Vagina (tissue), 2 donors: Measurements from ENCODE around the gene RPL18A. TPM values are rescaled to one million over a fixed set of nuclear protein-coding genes. Genes with fewer than 3 reads are reported as not detected.

Experiments used
- DNase-seq, 2 donors: peaks; one replicate each; pipeline ENCODE4 v3.0.0-alpha.2; 2017; ENCODE audit errors: extremely low spot score in 2 of 2
- H3K27ac ChIP-seq: fragments of 200-600 bp; sonication (generic); one replicate; pipeline ENCODE4 v1.5.1; 2019
- H3K27me3 ChIP-seq: fragments of 200-600 bp; sonication (generic); one replicate; pipeline ENCODE4 v1.5.1; 2019
- H3K36me3 ChIP-seq, 2 donors: fragments of 200-600 bp; sonication (generic); one replicate each; pipeline ENCODE4 v1.5.1; 2017 to 2019
- H3K4me1 ChIP-seq: fragments of 200-600 bp; sonication (generic); one replicate; pipeline ENCODE4 v1.5.1; 2019
- H3K4me3 ChIP-seq, 2 donors: fragments of 200-600 bp; sonication (generic); 1 replicate in 1 of 2; 2 replicates in 1 of 2; pipeline ENCODE4 v1.5.1; 2016 to 2019
- H3K9me3 ChIP-seq: fragments of 200-600 bp; sonication (generic); one replicate; pipeline ENCODE4 v1.5.1; 2019
- POLR2A ChIP-seq, 2 donors: fragments of 450-650 bp; IDR thresholded peaks; one replicate each; pipeline ENCODE4 v1.6.1; 2017; ENCODE audit warnings: antibody characterized with exemption in 2 of 2, mild to moderate bottlenecking in 2 of 2, moderate library complexity in 2 of 2
- POLR2AphosphoS5 ChIP-seq, 2 donors: sonication (generic); formaldehyde crosslinking; IDR thresholded peaks; one replicate each; pipeline ENCODE4 v1.9.0; 2017; ENCODE audit warnings: antibody characterized with exemption in 2 of 2, mild to moderate bottlenecking in 2 of 2, low read depth in 1 of 2; ENCODE audit not compliant: insufficient read depth in 1 of 2
- intact Hi-C: fragments of 100-400 bp; cut with DNase I; formaldehyde crosslinking; loops from one replicate; pipeline ENCODE4 v1.15.1; 2023
- total RNA-seq: library from RNA; depleted of rRNA; stranded (reverse); fragments of >200 nt; gene quantifications from one replicate; pipeline ENCODE4 v1.2.3, GENCODE V29; 2016
- TF ChIP-seq, protein P1 (sequence below), 3 experiments: fragments of 450-650 bp in 2 of 3; fragments of 200-600 bp in 1 of 3; sonication (generic) in 1 of 3; IDR thresholded peaks; one replicate each; pipeline ENCODE4 v1.5.1; 2017 to 2019; ENCODE audit warnings: antibody characterized with exemption in 3 of 3, mild to moderate bottlenecking in 2 of 3, moderate library complexity in 2 of 3

The RPL18A gene
- total RNA-seq, 1 donor from 2014 or later: 1,768 TPM

DNA sequence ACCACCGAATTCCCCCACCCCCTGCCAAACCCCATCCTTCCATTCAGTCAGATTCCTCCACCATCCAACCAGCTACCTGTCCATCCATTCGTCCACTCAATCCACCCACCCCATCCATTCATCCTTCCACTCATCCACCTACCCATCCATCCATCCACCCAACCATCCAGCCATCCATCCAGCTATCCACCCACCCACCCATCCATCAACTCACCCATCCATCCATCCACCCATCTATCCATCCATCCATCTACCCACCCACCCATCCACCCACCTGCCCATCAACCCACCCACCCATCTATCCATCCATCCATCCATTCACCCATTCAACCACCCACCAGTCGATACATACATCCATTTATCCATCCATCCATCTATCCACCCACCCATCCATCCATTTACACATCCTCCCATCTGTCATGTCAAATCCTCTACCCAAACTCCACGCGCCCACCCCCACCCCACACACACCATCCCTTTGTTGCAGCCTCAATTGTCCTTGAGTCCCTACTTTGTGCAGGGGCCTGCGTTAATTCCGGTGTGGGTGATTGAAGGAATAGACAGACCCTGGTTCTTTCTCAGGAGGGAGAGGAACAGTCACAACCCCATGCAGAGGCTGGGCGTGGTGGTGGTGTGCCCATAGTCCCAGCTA is 6.7 kb downstream of the RPL18A start:
- TF ChIP-seq, protein P1, sequence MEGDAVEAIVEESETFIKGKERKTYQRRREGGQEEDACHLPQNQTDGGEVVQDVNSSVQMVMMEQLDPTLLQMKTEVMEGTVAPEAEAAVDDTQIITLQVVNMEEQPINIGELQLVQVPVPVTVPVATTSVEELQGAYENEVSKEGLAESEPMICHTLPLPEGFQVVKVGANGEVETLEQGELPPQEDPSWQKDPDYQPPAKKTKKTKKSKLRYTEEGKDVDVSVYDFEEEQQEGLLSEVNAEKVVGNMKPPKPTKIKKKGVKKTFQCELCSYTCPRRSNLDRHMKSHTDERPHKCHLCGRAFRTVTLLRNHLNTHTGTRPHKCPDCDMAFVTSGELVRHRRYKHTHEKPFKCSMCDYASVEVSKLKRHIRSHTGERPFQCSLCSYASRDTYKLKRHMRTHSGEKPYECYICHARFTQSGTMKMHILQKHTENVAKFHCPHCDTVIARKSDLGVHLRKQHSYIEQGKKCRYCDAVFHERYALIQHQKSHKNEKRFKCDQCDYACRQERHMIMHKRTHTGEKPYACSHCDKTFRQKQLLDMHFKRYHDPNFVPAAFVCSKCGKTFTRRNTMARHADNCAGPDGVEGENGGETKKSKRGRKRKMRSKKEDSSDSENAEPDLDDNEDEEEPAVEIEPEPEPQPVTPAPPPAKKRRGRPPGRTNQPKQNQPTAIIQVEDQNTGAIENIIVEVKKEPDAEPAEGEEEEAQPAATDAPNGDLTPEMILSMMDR (IDR thresholded peaks at IDR 0.05): no peak
- TF ChIP-seq POLR2A (IDR thresholded peaks at IDR 0.05) (no peak), POLR2AphosphoS5 (IDR thresholded peaks at IDR 0.05; ENCODE audit: insufficient read depth in 1 of 2, low read depth in 1 of 2) (no peak)
- intact Hi-C loops: loop anchor here (10.0 kb wide), 1 partner anchor 128 kb away; no protein-coding TSS in a partner anchor
- peaks cover 3 to 30% of the 10 kb centered on the region in 2 donors for H3K36me3 ChIP-seq
- H3K27me3 ChIP-seq: peaks cover 2% of the 10 kb centered on the region
- no peak overlapping the region for H3K4me3 ChIP-seq
- no peaks in the 10 kb centered on the region for H3K9me3 ChIP-seq
- H3K27ac ChIP-seq: no peak overlapping the region
- H3K4me1 ChIP-seq: peaks cover 5% of the 10 kb centered on the region
- no peak for DNase-seq

DNA sequence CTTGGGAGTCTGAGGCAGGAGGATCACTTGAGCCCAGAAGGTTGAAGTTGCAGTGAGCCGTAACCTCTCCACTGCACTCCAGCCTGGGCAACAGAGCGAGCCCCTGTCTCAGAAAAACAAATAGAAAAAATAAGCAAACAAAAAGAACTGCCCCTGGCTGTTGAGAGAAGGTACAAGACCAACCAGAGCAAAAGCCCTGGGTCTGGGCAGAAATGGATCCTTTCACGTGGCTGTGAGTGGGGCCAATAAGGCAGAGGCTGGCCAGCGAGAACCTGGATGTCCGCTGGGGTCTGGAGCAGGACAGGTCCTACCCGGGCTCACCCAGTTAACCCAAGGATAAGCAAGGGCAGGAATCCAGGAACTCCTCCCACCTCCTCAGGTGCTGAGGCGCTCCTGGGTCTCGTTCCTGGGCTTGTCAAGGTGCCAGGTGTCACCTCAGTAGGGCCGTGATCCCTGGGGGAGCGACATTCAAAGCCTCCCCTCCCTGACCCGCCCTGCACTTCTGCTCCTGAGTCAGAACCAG is 7.3 kb downstream of the RPL18A start:
- H3K9me3 ChIP-seq: no peaks in the 10 kb centered on the region
- no peak for DNase-seq
- peaks cover 5% of the 10 kb centered on the region for H3K27me3 ChIP-seq
- TF ChIP-seq, protein P1 (IDR thresholded peaks at IDR 0.05): no peak
- no peak for TF ChIP-seq POLR2AphosphoS5 (IDR thresholded peaks at IDR 0.05; ENCODE audit: insufficient read depth in 1 of 2, low read depth in 1 of 2)
- no peak for TF ChIP-seq POLR2A (IDR thresholded peaks at IDR 0.05)
- H3K27ac ChIP-seq: no peak overlapping the region
- intact Hi-C loops: loop anchor here (10.0 kb wide), 1 partner anchor 128 kb away; no protein-coding TSS in a partner anchor
- peaks cover 5% of the 10 kb centered on the region for H3K4me1 ChIP-seq
- peaks cover 3 to 25% of the 10 kb centered on the region in 2 donors for H3K36me3 ChIP-seq
- no peak overlapping the region for H3K4me3 ChIP-seq

DNA sequence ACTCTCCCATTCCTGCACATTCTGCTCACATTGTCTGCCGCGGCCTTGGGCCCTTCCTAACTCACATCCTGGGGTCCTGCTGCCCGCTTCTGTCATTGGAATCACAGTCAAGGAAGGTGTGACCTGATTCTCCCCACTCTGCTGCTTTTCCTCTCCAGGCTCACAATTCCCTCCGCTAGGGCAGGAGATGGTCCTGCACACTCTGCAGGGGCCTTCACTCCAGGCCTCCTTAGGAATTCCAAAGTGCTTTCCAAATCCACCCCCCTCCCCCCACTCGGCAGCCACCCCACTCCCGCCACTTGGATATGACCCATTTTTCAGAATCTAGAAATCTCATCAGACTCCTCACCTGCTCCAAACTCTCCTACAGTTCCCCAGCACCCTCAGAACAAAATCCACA is 9.0 kb downstream of the RPL18A start:
- peaks cover 7% of the 10 kb centered on the region for H3K27me3 ChIP-seq
- no peak overlapping the region for H3K4me3 ChIP-seq
- H3K27ac ChIP-seq: no peak overlapping the region
- DNase-seq: no peak
- H3K36me3 ChIP-seq: peaks cover 0 to 8% of the 10 kb centered on the region in 2 donors
- no peak for TF ChIP-seq POLR2A (IDR thresholded peaks at IDR 0.05)
- TF ChIP-seq POLR2AphosphoS5 (IDR thresholded peaks at IDR 0.05; ENCODE audit: insufficient read depth in 1 of 2, low read depth in 1 of 2): no peak
- TF ChIP-seq, protein P1 (IDR thresholded peaks at IDR 0.05): no peak
- no peaks in the 10 kb centered on the region for H3K9me3 ChIP-seq
- H3K4me1 ChIP-seq: peaks cover 17% of the 10 kb centered on the region
- intact Hi-C loops: loop anchor here (10.0 kb wide), 1 partner anchor 126 kb away; no protein-coding TSS in a partner anchor

DNA sequence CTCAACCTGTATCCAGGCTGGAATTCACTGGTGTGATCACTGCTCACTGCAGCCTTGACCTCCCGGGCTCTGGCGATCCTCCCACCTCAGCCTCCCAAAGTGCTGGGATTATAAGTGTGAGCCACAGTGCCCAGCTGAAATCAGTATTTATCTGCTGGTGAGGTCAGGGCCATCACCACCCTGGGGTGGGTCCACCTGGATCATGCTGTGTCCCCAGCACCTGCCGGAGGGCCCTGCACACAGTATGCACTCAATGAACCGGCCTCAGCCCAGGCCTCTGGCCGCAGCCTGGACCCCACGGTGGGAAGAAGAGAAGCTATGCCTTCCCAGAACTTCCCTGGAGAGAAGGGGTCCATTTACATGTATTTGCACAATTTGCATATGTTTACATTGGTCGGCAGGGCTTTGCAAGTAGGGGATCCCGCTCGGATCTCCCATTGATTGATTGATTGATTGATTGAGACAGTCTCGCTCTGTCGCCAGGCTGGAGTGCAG is 9.5 kb downstream of the RPL18A start:
- H3K4me1 ChIP-seq: peaks cover 22% of the 10 kb centered on the region
- no peak overlapping the region for H3K27ac ChIP-seq
- H3K27me3 ChIP-seq: peaks cover 10% of the 10 kb centered on the region
- DNase-seq: no peak
- peaks cover 0 to 3% of the 10 kb centered on the region in 2 donors for H3K36me3 ChIP-seq
- H3K4me3 ChIP-seq: no peak overlapping the region
- intact Hi-C loops: loop anchor here (10.0 kb wide), 1 partner anchor 126 kb away; no protein-coding TSS in a partner anchor
- TF ChIP-seq POLR2AphosphoS5 (IDR thresholded peaks at IDR 0.05; ENCODE audit: insufficient read depth in 1 of 2, low read depth in 1 of 2) (no peak), POLR2A (IDR thresholded peaks at IDR 0.05) (no peak)
- TF ChIP-seq, protein P1 (IDR thresholded peaks at IDR 0.05): no peak
- no peaks in the 10 kb centered on the region for H3K9me3 ChIP-seq
